ENCODE results near the gene CEND1.

Gene CEND1

GRCh38 chr11:789943-790342 lies at the start of gene CEND1:
Gene CEND1, minus strand, starts transcription at chr11:790090. Its CDS starts 1,514 bp downstream, at chr11:788576.
- DNase-seq (ENCODE audit: low spot score), result no peak

GRCh38 chr11:839280-839623 lies 49.4 kb upstream of the CEND1 start:
- no peak for DNase-seq (ENCODE audit: low spot score)

- DNase-seq (ENCODE audit: low spot score), result no peak
Observed at GRCh38 chr11:838441-839279, 48.8 kb upstream of the CEND1 start.

- DNase-seq (ENCODE audit: low spot score), result no peak
Observed at GRCh38 chr11:837990-838307, 48.1 kb upstream of the CEND1 start.

GRCh38 chr11:837189-837989 lies 47.5 kb upstream of the CEND1 start:
- DNase-seq (ENCODE audit: low spot score), result no peak

GRCh38 chr11:836700-837099 lies 46.8 kb upstream of the CEND1 start:
- no peak for DNase-seq (ENCODE audit: low spot score)

GRCh38 chr11:836274-836673 lies 46.4 kb upstream of the CEND1 start:
- DNase-seq (ENCODE audit: low spot score), result no peak

- DNase-seq (ENCODE audit: low spot score), result no peak
Observed at GRCh38 chr11:834371-835316, 44.8 kb upstream of the CEND1 start.

GRCh38 chr11:833849-834311 lies 44.0 kb upstream of the CEND1 start:
- no peak for DNase-seq (ENCODE audit: low spot score)

GRCh38 chr11:833114-833791 lies 43.4 kb upstream of the CEND1 start:
- DNase-seq (ENCODE audit: low spot score), result peak; percentile 50

- DNase-seq (ENCODE audit: low spot score), result no peak
Observed at GRCh38 chr11:832529-833113, 42.7 kb upstream of the CEND1 start, which contains the start of gene CD151. Gene CD151, plus strand, starts transcription at chr11:832952. Its CDS starts 3,118 bp downstream, at chr11:836070.

- DNase-seq (ENCODE audit: low spot score), result no peak
Observed at GRCh38 chr11:831961-832528, 42.2 kb upstream of the CEND1 start.

- no peak for DNase-seq (ENCODE audit: low spot score)
Observed at GRCh38 chr11:831118-831864, 41.4 kb upstream of the CEND1 start.

- DNase-seq (ENCODE audit: low spot score), result no peak
Observed at GRCh38 chr11:830295-831117, 40.6 kb upstream of the CEND1 start.

GRCh38 chr11:829847-830294 lies 40.0 kb upstream of the CEND1 start:
- no peak for DNase-seq (ENCODE audit: low spot score)

- no peak for DNase-seq (ENCODE audit: low spot score)
Observed at GRCh38 chr11:829176-829846, 39.4 kb upstream of the CEND1 start.

GRCh38 chr11:828506-829175 lies 38.8 kb upstream of the CEND1 start:
- DNase-seq (ENCODE audit: low spot score), result no peak

- DNase-seq (ENCODE audit: low spot score), result no peak
Observed at GRCh38 chr11:827897-828192, 38.0 kb upstream of the CEND1 start, which contains the start of gene CRACR2B. Gene CRACR2B, plus strand, starts transcription at chr11:827919. Its CDS starts 689 bp downstream, at chr11:828608.

All from hematopoietic multipotent progenitor cell treated with erythropoietin and hydrocortisone succinate and interleukin-3 and kit ligand, for 17 days (in vitro differentiated cells).